HEK293 (cell line): ENCODE data around the gene YWHAB.

Experiments used
- CTCF ChIP-seq: fragments of 450-650 bp; formaldehyde crosslinking; IDR thresholded peaks from 2 replicates; pipeline ENCODE4 v1.5.1; 2016; ENCODE audit warnings: missing biosample characterization, missing genetic modification characterization
- KLF7 ChIP-seq: fragments of 450-650 bp; formaldehyde crosslinking; IDR thresholded peaks from 2 replicates; pipeline ENCODE4 v1.5.1; 2016; ENCODE audit warnings: missing biosample characterization, missing genetic modification characterization, borderline replicate concordance
- REPIN1 ChIP-seq: fragments of 450-650 bp; formaldehyde crosslinking; IDR thresholded peaks from 2 replicates; pipeline ENCODE4 v1.5.1; 2017; ENCODE audit warnings: missing biosample characterization, missing genetic modification characterization, low read depth
- YY2 ChIP-seq: fragments of 450-650 bp; formaldehyde crosslinking; IDR thresholded peaks from 2 replicates; pipeline ENCODE4 v1.5.1; 2016; ENCODE audit warnings: missing biosample characterization, missing genetic modification characterization
- ZNF140 ChIP-seq: fragments of 450-650 bp; formaldehyde crosslinking; IDR thresholded peaks from 2 replicates; pipeline ENCODE4 v1.5.1; 2016; ENCODE audit warnings: missing biosample characterization, missing genetic modification characterization
- ZNF350 ChIP-seq: fragments of 450-650 bp; formaldehyde crosslinking; IDR thresholded peaks from 2 replicates; pipeline ENCODE4 v1.5.0; 2017; ENCODE audit warnings: missing biosample characterization, mild to moderate bottlenecking, missing genetic modification characterization
- TF ChIP-seq, protein P1 (sequence below): fragments of 450-650 bp; formaldehyde crosslinking; IDR thresholded peaks from 2 replicates; pipeline ENCODE4 v1.5.1; 2016; ENCODE audit warnings: missing biosample characterization, missing genetic modification characterization, low read depth
- TF ChIP-seq, protein P2 (sequence below): fragments of 450-650 bp; formaldehyde crosslinking; IDR thresholded peaks from 2 replicates; pipeline ENCODE4 v1.5.1; 2016; ENCODE audit warnings: missing biosample characterization, missing genetic modification characterization

DNA sequence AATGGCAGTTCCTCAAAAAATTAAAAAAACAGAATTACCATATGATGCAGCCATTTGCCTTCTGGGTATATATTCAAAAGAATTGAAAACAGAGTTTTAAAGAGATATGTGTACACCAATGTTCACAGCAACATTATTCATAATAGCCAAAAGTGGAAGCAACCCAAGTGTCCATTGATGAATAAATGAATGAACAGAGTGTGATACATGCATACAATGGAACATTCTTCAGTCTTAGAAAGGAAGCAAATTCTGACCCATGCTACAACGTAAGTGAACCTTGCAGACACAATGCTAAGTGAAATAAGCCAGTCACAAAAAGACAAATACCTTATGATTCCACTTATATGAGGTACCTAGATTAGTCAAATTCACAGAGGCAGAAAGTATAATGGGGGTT, 34.7 kb upstream of the YWHAB start:
- TF ChIP-seq CTCF (tag by site-specific recombination) (no peak), ZNF350 (no peak), KLF7 (tag by site-specific recombination) (no peak), REPIN1 (tag by site-specific recombination) (no peak), ZNF140 (tag by site-specific recombination) (no peak), YY2 (tag by site-specific recombination) (no peak)
- TF ChIP-seq, protein P1, sequence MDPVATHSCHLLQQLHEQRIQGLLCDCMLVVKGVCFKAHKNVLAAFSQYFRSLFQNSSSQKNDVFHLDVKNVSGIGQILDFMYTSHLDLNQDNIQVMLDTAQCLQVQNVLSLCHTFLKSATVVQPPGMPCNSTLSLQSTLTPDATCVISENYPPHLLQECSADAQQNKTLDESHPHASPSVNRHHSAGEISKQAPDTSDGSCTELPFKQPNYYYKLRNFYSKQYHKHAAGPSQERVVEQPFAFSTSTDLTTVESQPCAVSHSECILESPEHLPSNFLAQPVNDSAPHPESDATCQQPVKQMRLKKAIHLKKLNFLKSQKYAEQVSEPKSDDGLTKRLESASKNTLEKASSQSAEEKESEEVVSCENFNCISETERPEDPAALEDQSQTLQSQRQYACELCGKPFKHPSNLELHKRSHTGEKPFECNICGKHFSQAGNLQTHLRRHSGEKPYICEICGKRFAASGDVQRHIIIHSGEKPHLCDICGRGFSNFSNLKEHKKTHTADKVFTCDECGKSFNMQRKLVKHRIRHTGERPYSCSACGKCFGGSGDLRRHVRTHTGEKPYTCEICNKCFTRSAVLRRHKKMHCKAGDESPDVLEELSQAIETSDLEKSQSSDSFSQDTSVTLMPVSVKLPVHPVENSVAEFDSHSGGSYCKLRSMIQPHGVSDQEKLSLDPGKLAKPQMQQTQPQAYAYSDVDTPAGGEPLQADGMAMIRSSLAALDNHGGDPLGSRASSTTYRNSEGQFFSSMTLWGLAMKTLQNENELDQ (tag by site-specific recombination), result no peak
- TF ChIP-seq, protein P2, sequence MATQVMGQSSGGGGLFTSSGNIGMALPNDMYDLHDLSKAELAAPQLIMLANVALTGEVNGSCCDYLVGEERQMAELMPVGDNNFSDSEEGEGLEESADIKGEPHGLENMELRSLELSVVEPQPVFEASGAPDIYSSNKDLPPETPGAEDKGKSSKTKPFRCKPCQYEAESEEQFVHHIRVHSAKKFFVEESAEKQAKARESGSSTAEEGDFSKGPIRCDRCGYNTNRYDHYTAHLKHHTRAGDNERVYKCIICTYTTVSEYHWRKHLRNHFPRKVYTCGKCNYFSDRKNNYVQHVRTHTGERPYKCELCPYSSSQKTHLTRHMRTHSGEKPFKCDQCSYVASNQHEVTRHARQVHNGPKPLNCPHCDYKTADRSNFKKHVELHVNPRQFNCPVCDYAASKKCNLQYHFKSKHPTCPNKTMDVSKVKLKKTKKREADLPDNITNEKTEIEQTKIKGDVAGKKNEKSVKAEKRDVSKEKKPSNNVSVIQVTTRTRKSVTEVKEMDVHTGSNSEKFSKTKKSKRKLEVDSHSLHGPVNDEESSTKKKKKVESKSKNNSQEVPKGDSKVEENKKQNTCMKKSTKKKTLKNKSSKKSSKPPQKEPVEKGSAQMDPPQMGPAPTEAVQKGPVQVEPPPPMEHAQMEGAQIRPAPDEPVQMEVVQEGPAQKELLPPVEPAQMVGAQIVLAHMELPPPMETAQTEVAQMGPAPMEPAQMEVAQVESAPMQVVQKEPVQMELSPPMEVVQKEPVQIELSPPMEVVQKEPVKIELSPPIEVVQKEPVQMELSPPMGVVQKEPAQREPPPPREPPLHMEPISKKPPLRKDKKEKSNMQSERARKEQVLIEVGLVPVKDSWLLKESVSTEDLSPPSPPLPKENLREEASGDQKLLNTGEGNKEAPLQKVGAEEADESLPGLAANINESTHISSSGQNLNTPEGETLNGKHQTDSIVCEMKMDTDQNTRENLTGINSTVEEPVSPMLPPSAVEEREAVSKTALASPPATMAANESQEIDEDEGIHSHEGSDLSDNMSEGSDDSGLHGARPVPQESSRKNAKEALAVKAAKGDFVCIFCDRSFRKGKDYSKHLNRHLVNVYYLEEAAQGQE (tag by site-specific recombination), result no peak
